Stimulated activated memory B cell treated with anti-CD40 and anti-IgM and Interleukin-4, amounts not matched to agents 10 μg/mL and 1 μg/mL and 100 μg/mL, for 72 hours (primary cell): ENCODE data around the gene CABLES1.

Source experiments
- ATAC-seq: fragments of 150-1000 bp; cut with Tn5 transposase; 2 replicates; pipeline ENCODE4 v1.10.0; 2021
- H3K27ac Mint-ChIP-seq: one replicate; pipeline ENCODE4 v1.8.0; 2022; ENCODE audit warnings: mild to moderate bottlenecking, mixed read lengths
- H3K27me3 Mint-ChIP-seq: one replicate; pipeline ENCODE4 v1.8.0; 2022; ENCODE audit warnings: mixed read lengths
- H3K36me3 Mint-ChIP-seq: one replicate; pipeline ENCODE4 v1.8.0; 2022; ENCODE audit warnings: mixed read lengths
- H3K4me1 Mint-ChIP-seq: one replicate; pipeline ENCODE4 v1.8.0; 2022; ENCODE audit warnings: mixed read lengths
- H3K4me3 Mint-ChIP-seq: one replicate; pipeline ENCODE4 v1.8.0; 2022; ENCODE audit warnings: mild to moderate bottlenecking, moderate library complexity, mixed read lengths
- H3K9me3 Mint-ChIP-seq: one replicate; pipeline ENCODE4 v1.8.0; 2022; ENCODE audit warnings: mixed read lengths

The CABLES1 gene

DNA sequence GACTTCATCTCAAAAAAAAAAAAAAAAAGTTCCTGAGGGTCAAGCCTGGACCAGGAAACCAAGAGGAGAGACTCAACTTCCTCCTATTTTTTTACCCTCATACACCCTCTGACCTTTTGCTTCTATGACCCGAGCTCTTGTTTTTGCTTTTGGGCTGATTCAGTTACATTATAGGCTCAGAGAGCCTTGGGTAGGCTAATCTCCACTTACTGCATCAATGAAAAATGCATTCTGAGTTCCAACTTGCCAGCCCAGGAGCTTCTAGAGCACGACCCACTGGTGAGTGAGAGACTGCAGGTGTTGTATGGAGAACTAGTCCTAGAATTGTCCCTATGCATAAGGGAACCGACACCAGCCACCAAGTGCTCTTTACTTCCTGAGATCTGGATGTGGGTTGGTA lies 91.1 kb downstream of the CABLES1 start:
- ATAC-seq = no peak
- Mint-ChIP-seq H3K4me3 (no peak overlapping the region), H3K27me3 (no peaks in the 10 kb centered on the region), H3K27ac (peak overlapping the region; percentile 96), H3K9me3 (no peaks in the 10 kb centered on the region), H3K36me3 (peaks cover 6% of the 10 kb centered on the region), H3K4me1 (peaks cover 66% of the 10 kb centered on the region)

DNA sequence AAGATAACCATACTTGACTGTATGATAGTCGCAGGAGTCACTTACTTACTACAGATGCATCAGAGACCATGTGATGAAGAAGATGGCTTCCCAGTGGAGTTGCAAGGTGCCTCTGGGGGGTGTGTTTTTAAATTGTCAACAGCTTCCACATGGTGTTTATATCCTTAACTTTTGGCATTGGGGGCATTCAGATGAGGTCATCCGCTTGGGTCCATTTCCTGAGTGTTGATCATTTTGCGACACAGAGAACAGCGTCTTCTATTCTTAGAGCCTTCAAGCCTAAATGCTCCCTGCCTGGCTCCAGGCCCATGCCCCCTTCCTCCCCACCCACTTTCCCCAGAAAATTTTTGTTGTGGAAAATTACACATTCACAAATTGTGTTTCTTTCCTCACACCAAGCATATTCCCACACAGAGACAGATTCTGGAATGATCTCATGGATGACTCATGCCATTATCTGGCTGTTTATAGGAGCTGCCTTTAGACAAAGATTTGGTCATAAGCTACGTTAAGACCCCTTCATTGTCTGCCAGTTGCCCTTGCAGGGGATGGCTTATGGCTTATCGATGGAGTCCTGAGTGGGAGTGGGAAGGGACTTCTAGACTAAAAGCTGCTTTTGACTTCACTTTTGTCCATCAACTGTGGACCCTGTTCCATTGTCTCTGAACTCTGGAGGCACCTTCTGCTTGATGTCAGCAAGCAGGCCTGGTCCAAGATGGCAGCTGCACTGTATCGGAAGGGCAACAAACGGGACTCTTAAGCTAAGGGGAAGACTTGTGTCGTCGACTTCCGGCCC lies 91.8 kb downstream of the CABLES1 start:
- Mint-ChIP-seq H3K36me3 (peaks cover 6% of the 10 kb centered on the region), H3K4me3 (no peak overlapping the region), H3K9me3 (no peaks in the 10 kb centered on the region), H3K27me3 (no peaks in the 10 kb centered on the region), H3K27ac (peak overlapping the region; percentile 96), H3K4me1 (peaks cover 74% of the 10 kb centered on the region)
- ATAC-seq = no peak

DNA sequence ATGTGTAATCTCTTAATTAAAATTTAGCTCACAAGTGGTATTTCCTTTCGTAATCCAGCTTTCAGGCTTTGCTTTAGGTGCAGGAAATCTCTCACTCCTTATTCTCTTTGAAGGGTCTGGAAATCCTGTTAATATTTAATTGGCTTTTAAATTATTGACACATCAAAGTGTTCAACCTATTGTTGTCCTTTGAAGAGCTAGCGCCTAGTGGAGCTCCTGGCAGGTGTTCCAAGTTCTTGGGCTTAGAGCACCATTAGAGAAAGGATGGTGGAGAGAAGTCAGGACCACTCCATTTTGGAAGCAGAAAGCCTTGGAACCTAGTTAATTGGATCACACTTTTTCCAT lies 92.4 kb downstream of the CABLES1 start:
- Mint-ChIP-seq H3K27me3 (no peaks in the 10 kb centered on the region), H3K9me3 (no peaks in the 10 kb centered on the region), H3K4me1 (peaks cover 79% of the 10 kb centered on the region), H3K4me3 (no peak overlapping the region), H3K36me3 (peaks cover 6% of the 10 kb centered on the region), H3K27ac (peak overlapping the region; percentile 96)
- ATAC-seq = no peak

- peaks cover 85% of the 10 kb centered on the region for H3K4me1 Mint-ChIP-seq
- peaks cover 6% of the 10 kb centered on the region for H3K36me3 Mint-ChIP-seq
- ATAC-seq = peak; percentile 69
Observed at GRCh38 chr18:23228102-23229061, 93.1 kb downstream of the CABLES1 start.

DNA sequence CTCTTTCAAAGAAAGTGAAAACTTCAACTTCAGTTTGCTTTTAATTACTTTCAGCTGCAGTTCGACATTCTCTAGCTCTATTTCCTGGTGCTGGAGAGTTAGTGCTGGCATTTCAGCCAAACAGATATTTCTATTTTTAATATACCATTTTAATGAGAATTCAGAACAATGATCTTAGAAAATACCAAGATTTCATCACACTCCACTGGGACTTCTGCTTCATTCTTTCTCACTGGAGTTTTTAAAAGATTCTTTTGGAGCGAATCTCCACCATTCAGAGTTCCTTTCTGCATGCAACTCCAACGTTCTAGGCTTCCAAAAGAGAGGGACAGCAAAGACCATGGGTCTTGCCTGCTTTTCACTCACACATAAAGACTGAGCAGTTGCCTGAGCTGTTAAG lies 94.2 kb downstream of the CABLES1 start:
- Mint-ChIP-seq H3K27me3 (no peaks in the 10 kb centered on the region), H3K4me3 (no peak overlapping the region), H3K4me1 (peaks cover 79% of the 10 kb centered on the region), H3K36me3 (peaks cover 6% of the 10 kb centered on the region), H3K27ac (peak overlapping the region; percentile 96), H3K9me3 (no peaks in the 10 kb centered on the region)
- ATAC-seq = no peak

More at GRCh38 chr18:23228102-23229061, 93.1 kb downstream of the CABLES1 start:
- H3K9me3 Mint-ChIP-seq = no peaks in the 10 kb centered on the region
- H3K27me3 Mint-ChIP-seq = no peaks in the 10 kb centered on the region
- peak overlapping the region; percentile 39 for H3K4me3 Mint-ChIP-seq
- H3K27ac Mint-ChIP-seq = peak overlapping the region; percentile 96

DNA sequence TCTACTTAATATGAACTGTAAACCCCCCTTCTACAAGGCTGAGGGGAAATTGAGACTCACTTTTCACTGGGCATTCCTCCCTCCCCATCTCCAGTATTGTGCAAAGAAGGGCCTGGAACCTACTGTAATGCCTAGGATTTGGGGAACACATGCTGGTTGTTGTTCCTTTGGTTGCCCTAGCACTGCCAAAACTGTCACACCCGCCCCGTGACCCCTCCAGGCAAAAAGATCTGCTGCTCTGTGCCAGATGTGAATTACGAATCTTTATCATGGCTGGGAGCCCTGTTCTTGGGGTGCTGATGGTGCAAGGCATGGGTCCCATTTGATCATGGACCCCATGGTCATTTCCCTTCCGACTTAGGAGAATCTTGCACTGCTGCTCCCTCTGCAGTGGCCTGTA lies 95.4 kb downstream of the CABLES1 start:
- no peak for ATAC-seq
- Mint-ChIP-seq H3K36me3 (peaks cover 3% of the 10 kb centered on the region), H3K9me3 (no peaks in the 10 kb centered on the region), H3K27ac (peak overlapping the region; percentile 96), H3K4me1 (peaks cover 67% of the 10 kb centered on the region), H3K27me3 (no peaks in the 10 kb centered on the region), H3K4me3 (peak overlapping the region; percentile 7)

DNA sequence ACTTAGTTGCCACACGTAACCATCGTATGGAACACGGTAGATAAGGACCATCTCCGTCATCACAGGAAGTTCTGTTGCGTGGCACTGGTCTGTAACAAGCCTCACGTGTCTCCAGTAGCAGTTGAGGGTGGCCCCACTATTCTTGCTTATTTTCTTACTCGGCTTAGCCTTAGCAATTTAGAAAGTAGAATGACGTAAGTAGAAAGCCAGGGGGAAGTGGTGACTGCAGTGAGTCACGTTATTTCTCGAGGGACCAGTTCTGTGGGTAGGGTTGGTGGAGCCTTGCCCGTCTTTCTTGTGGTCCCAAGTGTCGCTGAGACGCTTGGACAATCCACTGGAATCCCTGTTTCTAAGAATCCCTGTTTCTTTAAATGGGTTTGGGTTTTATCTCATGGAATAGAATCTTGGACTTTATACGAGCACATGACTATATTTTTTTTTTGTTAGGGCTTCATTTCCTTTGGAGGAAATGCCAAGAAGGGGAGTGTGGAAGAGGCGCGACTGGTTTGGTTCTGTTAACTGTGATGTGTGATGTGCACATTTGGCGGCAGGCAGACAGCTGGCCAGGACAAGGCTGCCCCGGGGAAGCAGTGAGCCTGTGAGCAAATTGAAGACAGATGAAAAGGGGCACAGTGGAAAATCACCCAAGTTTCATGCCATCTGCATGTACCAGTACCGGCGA lies 96.2 kb downstream of the CABLES1 start:
- H3K36me3 Mint-ChIP-seq = no peaks in the 10 kb centered on the region
- H3K27ac Mint-ChIP-seq = peak overlapping the region; percentile 96
- peak; percentile 93 for ATAC-seq
- H3K4me1 Mint-ChIP-seq = peaks cover 60% of the 10 kb centered on the region
- no peaks in the 10 kb centered on the region for H3K9me3 Mint-ChIP-seq
- H3K27me3 Mint-ChIP-seq = no peaks in the 10 kb centered on the region
- H3K4me3 Mint-ChIP-seq = peak overlapping the region; percentile 77

- peak; percentile 3 for ATAC-seq
- Mint-ChIP-seq H3K36me3 (no peaks in the 10 kb centered on the region), H3K4me1 (peaks cover 52% of the 10 kb centered on the region), H3K27me3 (no peaks in the 10 kb centered on the region), H3K27ac (peak overlapping the region; percentile 96), H3K4me3 (no peak overlapping the region), H3K9me3 (no peaks in the 10 kb centered on the region)
Observed at GRCh38 chr18:23232331-23232730, 97.0 kb downstream of the CABLES1 start.

DNA sequence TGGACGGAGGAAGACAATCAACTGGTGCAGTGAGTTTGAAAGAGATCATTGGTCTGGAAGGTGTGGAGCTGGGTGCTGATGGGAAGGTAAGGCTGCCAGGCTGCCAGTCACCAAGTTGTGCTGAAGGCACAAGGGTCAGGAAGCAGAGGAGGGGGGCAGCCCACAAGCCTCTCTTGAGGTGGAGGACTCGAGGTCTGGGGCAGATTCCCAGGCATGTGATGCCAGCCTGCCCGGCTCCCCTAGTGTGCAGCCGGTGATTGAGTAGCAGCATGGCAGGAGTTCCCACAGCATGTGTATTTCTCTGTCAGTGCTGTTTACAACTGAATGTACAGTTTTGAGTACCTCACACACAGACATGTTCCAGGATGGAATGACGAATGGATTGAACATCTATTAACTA lies 99.3 kb downstream of the CABLES1 start:
- ATAC-seq = no peak
- H3K4me3 Mint-ChIP-seq = no peak overlapping the region
- H3K9me3 Mint-ChIP-seq = no peaks in the 10 kb centered on the region
- H3K4me1 Mint-ChIP-seq = peaks cover 44% of the 10 kb centered on the region
- H3K36me3 Mint-ChIP-seq = peaks cover 5% of the 10 kb centered on the region
- no peaks in the 10 kb centered on the region for H3K27me3 Mint-ChIP-seq
- peak overlapping the region; percentile 18 for H3K27ac Mint-ChIP-seq

DNA sequence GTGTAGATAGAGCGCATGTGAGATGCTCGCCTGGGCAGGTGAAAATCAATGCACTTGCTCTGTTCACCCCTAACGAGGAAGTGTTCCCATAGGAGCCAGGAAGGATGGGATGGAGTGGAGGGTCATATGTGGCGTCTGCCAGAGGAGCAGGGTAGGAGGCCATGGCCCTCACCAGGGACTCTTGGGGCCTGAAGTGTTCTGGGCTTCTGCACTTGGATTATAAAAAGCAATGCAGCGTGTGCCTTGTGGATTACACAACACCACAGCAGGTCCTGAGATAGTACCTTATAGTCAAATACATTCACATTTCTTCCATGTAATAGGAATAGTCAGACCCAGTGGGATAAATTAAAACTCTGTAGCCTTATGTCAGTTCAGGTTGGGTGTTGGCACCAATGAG lies 100.1 kb downstream of the CABLES1 start:
- peaks cover 5% of the 10 kb centered on the region for H3K36me3 Mint-ChIP-seq
- H3K4me1 Mint-ChIP-seq = peaks cover 39% of the 10 kb centered on the region
- no peaks in the 10 kb centered on the region for H3K9me3 Mint-ChIP-seq
- no peaks in the 10 kb centered on the region for H3K27me3 Mint-ChIP-seq
- ATAC-seq = no peak
- peak overlapping the region; percentile 18 for H3K27ac Mint-ChIP-seq
- no peak overlapping the region for H3K4me3 Mint-ChIP-seq

- Mint-ChIP-seq H3K36me3 (peaks cover 5% of the 10 kb centered on the region), H3K27me3 (no peaks in the 10 kb centered on the region), H3K9me3 (no peaks in the 10 kb centered on the region), H3K4me1 (peaks cover 36% of the 10 kb centered on the region), H3K4me3 (no peak overlapping the region), H3K27ac (no peak overlapping the region)
- no peak for ATAC-seq
Observed at GRCh38 chr18:23235860-23236259, 100.6 kb downstream of the CABLES1 start.

GRCh38 chr18:23236876-23237468 lies 101.7 kb downstream of the CABLES1 start:
- Mint-ChIP-seq H3K9me3 (no peaks in the 10 kb centered on the region), H3K27me3 (no peaks in the 10 kb centered on the region), H3K36me3 (peaks cover 5% of the 10 kb centered on the region), H3K27ac (no peak overlapping the region), H3K4me3 (no peak overlapping the region), H3K4me1 (peaks cover 33% of the 10 kb centered on the region)
- no peak for ATAC-seq

DNA sequence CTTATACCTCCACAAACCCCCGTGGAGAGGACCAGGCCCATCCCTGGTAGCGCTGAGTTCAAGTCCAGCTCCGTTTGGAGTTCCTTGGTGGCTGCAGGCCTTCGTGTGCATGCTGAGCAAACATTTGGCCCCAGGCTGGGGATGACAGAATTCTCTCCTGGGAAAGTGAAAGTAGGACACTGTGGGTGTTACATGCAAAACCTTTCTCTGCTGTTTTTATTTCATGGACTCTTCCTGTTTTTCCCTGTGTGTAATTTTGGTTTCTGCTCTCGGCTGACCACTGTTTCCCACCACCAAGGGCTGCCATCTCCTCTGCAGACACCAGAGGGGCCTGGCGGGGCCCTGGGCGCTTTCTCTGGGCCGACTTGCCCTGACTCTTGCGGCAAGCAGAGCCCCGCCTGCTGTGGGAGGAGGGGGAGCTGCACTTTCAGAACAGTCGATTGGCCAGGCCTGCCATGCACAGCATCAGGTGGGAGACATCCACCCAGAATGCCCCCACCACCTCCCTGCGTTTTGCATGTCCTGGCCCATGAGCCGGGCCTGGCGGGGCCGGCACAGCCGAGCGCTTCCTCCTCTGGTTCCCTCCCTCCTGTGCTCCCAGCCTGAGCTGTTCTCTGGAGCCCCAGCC lies 102.4 kb downstream of the CABLES1 start:
- Mint-ChIP-seq H3K9me3 (no peaks in the 10 kb centered on the region), H3K27ac (peak overlapping the region; percentile 33), H3K27me3 (no peaks in the 10 kb centered on the region), H3K36me3 (peaks cover 5% of the 10 kb centered on the region), H3K4me3 (peak overlapping the region; percentile 67), H3K4me1 (peaks cover 33% of the 10 kb centered on the region)
- peak; percentile 71 for ATAC-seq

- H3K27ac Mint-ChIP-seq = peak overlapping the region; percentile 33
- no peaks in the 10 kb centered on the region for H3K27me3 Mint-ChIP-seq
- H3K36me3 Mint-ChIP-seq = peaks cover 5% of the 10 kb centered on the region
- H3K9me3 Mint-ChIP-seq = no peaks in the 10 kb centered on the region
- ATAC-seq = no peak
- H3K4me1 Mint-ChIP-seq = peaks cover 28% of the 10 kb centered on the region
- peak overlapping the region; percentile 2 for H3K4me3 Mint-ChIP-seq
Observed at GRCh38 chr18:23238152-23238531, 102.9 kb downstream of the CABLES1 start.
